OCI-M2 (cell line): ENCODE measurements around the gene RARS1.

Experiments
- DNase-seq: peaks from one replicate; lab custom pipeline; 2025; ENCODE audit not compliant: unreplicated experiment; lab: John Stamatoyannopoulos, UW

Gene RARS1

GRCh38 chr5:168553377-168554130, 67.3 kb downstream of the RARS1 start:
- no peak for DNase-seq

- DNase-seq = no peak
These were observed 71.1 kb downstream of the RARS1 start for GRCh38 chr5:168557389-168557788.

GRCh38 chr5:168562279-168562678, 76.0 kb downstream of the RARS1 start:
- no peak for DNase-seq

GRCh38 chr5:168563959-168564358, 77.7 kb downstream of the RARS1 start:
- DNase-seq = no peak

GRCh38 chr5:168568738-168569137, 82.5 kb downstream of the RARS1 start:
- no peak for DNase-seq
